ENCODE results near the gene RAPGEF2. TPM values are rescaled to one million over a fixed set of nuclear protein-coding genes. Genes with fewer than 3 reads are reported as not detected.

Gene RAPGEF2
- polyA plus RNA-seq, 1 experiment = 19.6 TPM

- CTCF ChIA-PET = interaction anchor here (1.2 kb wide), 1 partner anchor 15 kb away, joined by 5 read pairs; no protein-coding TSS in a partner anchor
- DNase-seq (ENCODE audit: low read depth) = no peak
- no peak for TF ChIP-seq CTCF (IDR thresholded peaks at IDR 0.05; ENCODE audit: insufficient read depth, low read depth, low read length)
- no peaks in the 10 kb centered on the region for H3K36me3 ChIP-seq (ENCODE audit: control insufficient read depth, insufficient read depth, low read length)
- no peaks in the 10 kb centered on the region for H3K27me3 ChIP-seq (ENCODE audit: control insufficient read depth, insufficient read depth, low read length)
- POLR2A ChIA-PET = interaction anchor here (1.1 kb wide), 1 partner anchor 15 kb away, joined by 4 read pairs; no protein-coding TSS in a partner anchor
- H3K4me3 ChIP-seq (ENCODE audit: low read depth, low read length) = no peak overlapping the region
These were observed 179.4 kb downstream of the RAPGEF2 start for GRCh38 chr4:159282329-159282728.

- no peak for TF ChIP-seq CTCF (IDR thresholded peaks at IDR 0.05; ENCODE audit: insufficient read depth, low read depth, low read length)
- no peak for DNase-seq (ENCODE audit: low read depth)
- Histone ChIP-seq H3K27me3 (ENCODE audit: control insufficient read depth, insufficient read depth, low read length) (no peaks in the 10 kb centered on the region), H3K36me3 (ENCODE audit: control insufficient read depth, insufficient read depth, low read length) (no peaks in the 10 kb centered on the region), H3K4me3 (ENCODE audit: low read depth, low read length) (no peak overlapping the region)
- POLR2A ChIA-PET = no interaction called here
- CTCF ChIA-PET = no interaction called here
These were observed 180.1 kb downstream of the RAPGEF2 start for GRCh38 chr4:159282944-159283343.

GRCh38 chr4:159283696-159284095, 180.8 kb downstream of the RAPGEF2 start:
- DNase-seq (ENCODE audit: low read depth) = peak; percentile 72
- Histone ChIP-seq H3K36me3 (ENCODE audit: control insufficient read depth, insufficient read depth, low read length) (no peaks in the 10 kb centered on the region), H3K4me3 (ENCODE audit: low read depth, low read length) (no peak overlapping the region), H3K27me3 (ENCODE audit: control insufficient read depth, insufficient read depth, low read length) (no peaks in the 10 kb centered on the region)
- POLR2A ChIA-PET = no interaction called here
- CTCF ChIA-PET = interaction anchor here (1.2 to 2.4 kb wide), 2 partner anchors 11 to 55 kb away, joined by 4 to 5 read pairs; no protein-coding TSS in a partner anchor
- no peak for TF ChIP-seq CTCF (IDR thresholded peaks at IDR 0.05; ENCODE audit: insufficient read depth, low read depth, low read length)

GRCh38 chr4:159284113-159284512, 181.2 kb downstream of the RAPGEF2 start:
- H3K4me3 ChIP-seq (ENCODE audit: low read depth, low read length) = no peak overlapping the region
- CTCF ChIA-PET = interaction anchor here (1.2 to 2.4 kb wide), 2 partner anchors 10 to 56 kb away, joined by 4 to 5 read pairs; no protein-coding TSS in a partner anchor

GRCh38 chr4:159284733-159285132, 181.9 kb downstream of the RAPGEF2 start:
- POLR2A ChIA-PET = no interaction called here
- no peak for DNase-seq (ENCODE audit: low read depth)
- Histone ChIP-seq H3K27me3 (ENCODE audit: control insufficient read depth, insufficient read depth, low read length) (no peaks in the 10 kb centered on the region), H3K36me3 (ENCODE audit: control insufficient read depth, insufficient read depth, low read length) (no peaks in the 10 kb centered on the region), H3K4me3 (ENCODE audit: low read depth, low read length) (no peak overlapping the region)
- no peak for TF ChIP-seq CTCF (IDR thresholded peaks at IDR 0.05; ENCODE audit: insufficient read depth, low read depth, low read length)
- CTCF ChIA-PET = interaction anchor here (0.8 to 2.4 kb wide), 3 partner anchors 9 to 56 kb away, joined by 3 to 5 read pairs (median 4); no protein-coding TSS in a partner anchor

More at GRCh38 chr4:159284113-159284512, 181.2 kb downstream of the RAPGEF2 start:
- no peak for DNase-seq (ENCODE audit: low read depth)
- no peaks in the 10 kb centered on the region for H3K36me3 ChIP-seq (ENCODE audit: control insufficient read depth, insufficient read depth, low read length)
- no peaks in the 10 kb centered on the region for H3K27me3 ChIP-seq (ENCODE audit: control insufficient read depth, insufficient read depth, low read length)
- TF ChIP-seq CTCF (IDR thresholded peaks at IDR 0.05; ENCODE audit: insufficient read depth, low read depth, low read length) = no peak
- POLR2A ChIA-PET = no interaction called here
